HCT116 (cell line): ENCODE measurements around the gene ADARB1. TPM values are rescaled to one million over a fixed set of nuclear protein-coding genes. Genes with fewer than 3 reads are reported as not detected.

Experiments
- ATAC-seq: fragments of 200-7000 bp; cut with Tn5 transposase; 2 replicates; pipeline ENCODE4 v1.9.1; 2020; ENCODE audit warnings: mild to moderate bottlenecking, moderate library complexity
- BruUV-seq: library from RNA; stranded (reverse); fragments of 400-500 nt; replicated peaks from 2 replicates; lab custom pipeline; 2021; lab: Mats Ljungman, UMichigan
- CTCF ChIA-PET: fragments of 300-600 bp; sonication (Branson Sonifier 250); formaldehyde crosslinking; loops from one replicate; lab custom pipeline; 2021; ENCODE audit warnings: antibody characterized with exemption; lab: Charles Lee
- POLR2A ChIA-PET: fragments of 300-600, 350-600 bp; sonication (Branson Sonifier 250); formaldehyde crosslinking; loops from one replicate; lab custom pipeline; 2021; ENCODE audit warnings: antibody characterized with exemption; lab: Charles Lee
- RAD21 ChIA-PET, 2 experiments: fragments of 300-600 bp; sonication (Branson Sonifier 250); formaldehyde crosslinking; loops; one replicate each; lab custom pipeline; 2023; ENCODE audit warnings: low total read pairs in 2 of 2; ENCODE audit not compliant: uncharacterized antibody in 2 of 2, unreplicated experiment in 2 of 2, low non-redundant PET in 1 of 2; lab: Charles Lee
- DNase-seq: peaks from one replicate; pipeline ENCODE4 v3.0.0-alpha.2; 2010; ENCODE audit warnings: low read depth, low spot score
- H2AFZ ChIP-seq: fragments of 200-600 bp; shearing (Covaris generic), sonication (generic); 2 replicates; pipeline ENCODE4 v1.6.1; 2017; ENCODE audit warnings: low read depth, mixed run types, mixed read lengths, antibody characterized with exemption, low read length; ENCODE audit not compliant: poor library complexity, severe bottlenecking
- H3K27ac ChIP-seq: 2 replicates; pipeline ENCODE4 v1.5.1; 2012; ENCODE audit warnings: low read depth, low read length
- H3K27me3 ChIP-seq: fragments of 200-600 bp; sonication (generic); 2 replicates; pipeline ENCODE4 v1.6.1; 2016; ENCODE audit warnings: mixed run types, low read length, mixed read lengths; ENCODE audit not compliant: insufficient read depth
- H3K36me3 ChIP-seq, 2 experiments: fragments of 200-500 bp in 1 of 2; fragments of 200-600 bp in 1 of 2; sonication (Bioruptor generic) in 1 of 2; sonication (generic) in 1 of 2; 2 replicates each; pipeline versions ENCODE4 v1.5.1 to v1.6.1; 2014 to 2016; ENCODE audit warnings: low read length in 2 of 2, inconsistent platforms in 1 of 2, mixed read lengths in 1 of 2, mixed run types in 1 of 2; ENCODE audit not compliant: insufficient read depth in 2 of 2, control insufficient read depth in 1 of 2
- H3K4me1 ChIP-seq, 2 experiments: fragments of 200-600 bp in 1 of 2; sonication (generic) in 1 of 2; 2 replicates each; pipeline versions ENCODE4 v1.5.1 to v1.6.1; 2012 to 2017; ENCODE audit warnings: low read length in 2 of 2, inconsistent platforms in 1 of 2, mild to moderate bottlenecking in 1 of 2, mixed read lengths in 1 of 2, mixed run types in 1 of 2, moderate library complexity in 1 of 2; ENCODE audit not compliant: insufficient read depth in 2 of 2, control insufficient read depth in 1 of 2
- H3K4me2 ChIP-seq: fragments of 200-600 bp; sonication (generic); 2 replicates; pipeline ENCODE4 v1.6.1; 2017; ENCODE audit warnings: mixed run types, low read length, mixed read lengths
- H3K4me3 ChIP-seq, 2 experiments: fragments of 200-600 bp in 1 of 2; sonication (generic) in 1 of 2; replicated peaks in 1 of 2; 2 replicates each; pipeline ENCODE4 v1.5.1; 2011 to 2016; ENCODE audit warnings: low read length in 2 of 2, control low read depth in 1 of 2, low read depth in 1 of 2, mild to moderate bottlenecking in 1 of 2, mixed read lengths in 1 of 2, mixed run types in 1 of 2
- H3K79me2 ChIP-seq: fragments of 200-600 bp; sonication (generic); 2 replicates; pipeline ENCODE4 v1.6.1; 2017; ENCODE audit warnings: mild to moderate bottlenecking, mixed run types, low read length, moderate library complexity, mixed read lengths; ENCODE audit not compliant: insufficient read depth
- H3K9ac ChIP-seq: fragments of 200-600 bp; sonication (generic); 2 replicates; pipeline ENCODE4 v1.6.1; 2016; ENCODE audit warnings: low read length, mixed read lengths
- H3K9me2 ChIP-seq: fragments of 200-600 bp; sonication (generic), shearing (Covaris generic); 2 replicates; pipeline ENCODE4 v1.6.1; 2017; ENCODE audit warnings: mixed run types, mild to moderate bottlenecking, moderate library complexity; ENCODE audit not compliant: insufficient read depth
- H3K9me3 ChIP-seq, 2 experiments: fragments of 200-500 bp in 1 of 2; fragments of 200-600 bp in 1 of 2; sonication (Bioruptor generic) in 1 of 2; sonication (generic) in 1 of 2; 2 replicates each; pipeline ENCODE4 v1.6.1; 2014 to 2017; ENCODE audit warnings: low read length in 2 of 2, mixed read lengths in 2 of 2, inconsistent platforms in 1 of 2, low read depth in 1 of 2, mild to moderate bottlenecking in 1 of 2, mixed run types in 1 of 2, moderate library complexity in 1 of 2; ENCODE audit not compliant: control insufficient read depth in 1 of 2, insufficient read depth in 1 of 2
- H4K20me1 ChIP-seq: fragments of 200-600 bp; sonication (generic), shearing (Covaris generic); 2 replicates; pipeline ENCODE4 v1.6.1; 2017; ENCODE audit warnings: mixed run types, mild to moderate bottlenecking, moderate library complexity; ENCODE audit not compliant: insufficient read depth
- CEBPB ChIP-seq: IDR thresholded peaks from 2 replicates; pipeline ENCODE4 v1.6.1; 2012; ENCODE audit warnings: low read depth
- CTCF ChIP-seq, 3 experiments: fragments of 200-600 bp in 1 of 3; sonication (generic) in 1 of 3; IDR thresholded peaks in 2 of 3; conservative IDR thresholded peaks in 1 of 3; 2 replicates each; pipeline ENCODE4 v1.5.1; 2012 to 2017; ENCODE audit warnings: low read depth in 2 of 3, low read length in 2 of 3, antibody characterized with exemption in 1 of 3, borderline replicate concordance in 1 of 3, control low read depth in 1 of 3, mild to moderate bottlenecking in 1 of 3, mixed read lengths in 1 of 3, mixed run types in 1 of 3, moderate library complexity in 1 of 3; ENCODE audit not compliant: insufficient read depth in 1 of 3
- EGR1 ChIP-seq: IDR thresholded peaks from 2 replicates; pipeline ENCODE4 v1.6.1; 2012; ENCODE audit warnings: low read depth
- ELF1 ChIP-seq: IDR thresholded peaks from 2 replicates; pipeline ENCODE4 v1.6.1; 2012; ENCODE audit warnings: low read depth, borderline replicate concordance
- EZH2phosphoT487 ChIP-seq: fragments of 200-600 bp; IDR thresholded peaks from 2 replicates; pipeline ENCODE4 v1.6.1; 2018; ENCODE audit warnings: antibody characterized with exemption, borderline replicate concordance
- FOSL1 ChIP-seq: IDR thresholded peaks from 2 replicates; pipeline ENCODE4 v1.6.1; 2012; ENCODE audit warnings: low read depth
- POLR2A ChIP-seq: IDR thresholded peaks from 2 replicates; pipeline ENCODE4 v1.7.0; 2011; ENCODE audit warnings: borderline replicate concordance; ENCODE audit not compliant: insufficient read depth, insufficient read length; ENCODE audit errors: extremely low read depth
- POLR2AphosphoS5 ChIP-seq: IDR thresholded peaks from 2 replicates; pipeline ENCODE4 v1.6.1; 2011; ENCODE audit warnings: mild to moderate bottlenecking, low read depth, low read length, moderate library complexity
- RAD21 ChIP-seq: IDR thresholded peaks from 2 replicates; pipeline ENCODE4 v1.6.1; 2012; ENCODE audit warnings: low read depth, mild to moderate bottlenecking
- REST ChIP-seq: IDR thresholded peaks from 2 replicates; pipeline ENCODE4 v1.6.1; 2012; ENCODE audit warnings: low read depth
- SIN3A ChIP-seq: IDR thresholded peaks from 2 replicates; pipeline ENCODE4 v1.6.1; 2012; ENCODE audit warnings: low read depth
- SRF ChIP-seq: IDR thresholded peaks from 2 replicates; pipeline ENCODE4 v1.6.1; 2012; ENCODE audit warnings: low read depth
- ZFX ChIP-seq: fragments of 450-650 bp; IDR thresholded peaks from 2 replicates; pipeline ENCODE4 v1.6.1; 2017
- intact Hi-C: fragments of 100-400 bp; cut with micrococcal nuclease; formaldehyde crosslinking; loops from 2 replicates; pipeline ENCODE4 v1.10.0; 2022
- total RNA-seq: library from RNA; stranded (reverse); gene quantifications from one replicate; pipeline ENCODE4 v1.2.1, GENCODE V29; 2021; ENCODE audit not compliant: unreplicated experiment
- TF ChIP-seq, protein P1 (sequence below): IDR thresholded peaks from 2 replicates; pipeline ENCODE4 v1.6.1; 2012
- TF ChIP-seq, protein P2 (sequence below): IDR thresholded peaks from 2 replicates; pipeline ENCODE4 v1.6.1; 2012

Gene ADARB1
- total RNA-seq, 1 experiment from 2014 or later, result 13.5 TPM

GRCh38 chr21:45069085-45069484 lies 5.3 kb upstream of the ADARB1 start:
- no peak overlapping the region for H3K9ac ChIP-seq
- H3K4me2 ChIP-seq, result no peak overlapping the region
- ChIA-PET RAD21 (no interaction called here), POLR2A (no interaction called here), CTCF (no interaction called here)
- no peaks in the 10 kb centered on the region for H3K79me2 ChIP-seq
- no peak overlapping the region for H2AFZ ChIP-seq
- ATAC-seq (no peak), DNase-seq (no peak)
- H3K27me3 ChIP-seq, result no peaks in the 10 kb centered on the region
- H3K4me3 ChIP-seq, result no peak overlapping the region
- peaks cover 3 to 6% of the 10 kb centered on the region in 2 experiments; a peak in 3 of 4 replicates for H3K4me1 ChIP-seq
- no peaks in the 10 kb centered on the region for H3K9me3 ChIP-seq
- intact Hi-C loops, result no loop called here
- no peaks in the 10 kb centered on the region for H3K36me3 ChIP-seq
- H3K27ac ChIP-seq, result no peak overlapping the region
- no TSS peak for BruUV-seq
- no peak for TF ChIP-seq POLR2A
- TF ChIP-seq ELF1, result no peak
- no peak for TF ChIP-seq RAD21
- no peak for TF ChIP-seq CTCF (IDR thresholded peaks at IDR 0.05 in 2 of 3, conservative IDR thresholded peaks at IDR 0.05 in 1 of 3; ENCODE audit: borderline replicate concordance in 1 of 3, insufficient read depth in 1 of 3, low read depth in 2 of 3, low read length in 2 of 3)
- no peak for TF ChIP-seq CEBPB
- TF ChIP-seq, protein P1, sequence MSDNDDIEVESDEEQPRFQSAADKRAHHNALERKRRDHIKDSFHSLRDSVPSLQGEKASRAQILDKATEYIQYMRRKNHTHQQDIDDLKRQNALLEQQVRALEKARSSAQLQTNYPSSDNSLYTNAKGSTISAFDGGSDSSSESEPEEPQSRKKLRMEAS, result no peak
- TF ChIP-seq FOSL1, result no peak
- no peak for TF ChIP-seq EGR1
- TF ChIP-seq SIN3A, result no peak
- H3K9me2 ChIP-seq, result no peaks in the 10 kb centered on the region
- H4K20me1 ChIP-seq, result no peaks in the 10 kb centered on the region

- Histone ChIP-seq H3K9me3 (no peaks in the 10 kb centered on the region), H3K4me2 (no peak overlapping the region), H3K27me3 (no peaks in the 10 kb centered on the region), H3K4me3 (no peak overlapping the region), H4K20me1 (no peaks in the 10 kb centered on the region), H3K9me2 (no peaks in the 10 kb centered on the region)
- no TSS peak for BruUV-seq
- intact Hi-C loops, result no loop called here
- POLR2A ChIA-PET, result no interaction called here
- TF ChIP-seq EZH2phosphoT487, result no peak
- TF ChIP-seq POLR2AphosphoS5, result no peak
- TF ChIP-seq ZFX, result no peak
- no peak for TF ChIP-seq REST
- TF ChIP-seq SRF, result no peak
- no peak for TF ChIP-seq ELF1
- TF ChIP-seq, protein P2, sequence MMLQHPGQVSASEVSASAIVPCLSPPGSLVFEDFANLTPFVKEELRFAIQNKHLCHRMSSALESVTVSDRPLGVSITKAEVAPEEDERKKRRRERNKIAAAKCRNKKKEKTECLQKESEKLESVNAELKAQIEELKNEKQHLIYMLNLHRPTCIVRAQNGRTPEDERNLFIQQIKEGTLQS, result no peak
- TF ChIP-seq, all 23 proteins: peak for 0
- H3K36me3 ChIP-seq, result no peaks in the 10 kb centered on the region
- H3K9ac ChIP-seq, result no peak overlapping the region
- no peak for ATAC-seq
- H3K27ac ChIP-seq, result no peak overlapping the region
- H2AFZ ChIP-seq, result no peak overlapping the region
- no peaks in the 10 kb centered on the region for H3K79me2 ChIP-seq
- peaks cover 3 to 6% of the 10 kb centered on the region in 2 experiments; a peak in 3 of 4 replicates for H3K4me1 ChIP-seq
- DNase-seq, result no peak
- CTCF ChIA-PET, result no interaction called here
- RAD21 ChIA-PET, result no interaction called here
Observed at GRCh38 chr21:45069711-45070110, 4.7 kb upstream of the ADARB1 start.
